ENCODE measurements around the gene SERGEF. TPM values are rescaled to one million over a fixed set of nuclear protein-coding genes. Genes with fewer than 3 reads are reported as not detected.
A peak's percentile ranks its signal among the peaks of the same experiment; 100 is the strongest.

The SERGEF gene
- total and polyA plus RNA-seq, 4 donors = 20.2 to 85.0 (median 26.9) TPM

DNA sequence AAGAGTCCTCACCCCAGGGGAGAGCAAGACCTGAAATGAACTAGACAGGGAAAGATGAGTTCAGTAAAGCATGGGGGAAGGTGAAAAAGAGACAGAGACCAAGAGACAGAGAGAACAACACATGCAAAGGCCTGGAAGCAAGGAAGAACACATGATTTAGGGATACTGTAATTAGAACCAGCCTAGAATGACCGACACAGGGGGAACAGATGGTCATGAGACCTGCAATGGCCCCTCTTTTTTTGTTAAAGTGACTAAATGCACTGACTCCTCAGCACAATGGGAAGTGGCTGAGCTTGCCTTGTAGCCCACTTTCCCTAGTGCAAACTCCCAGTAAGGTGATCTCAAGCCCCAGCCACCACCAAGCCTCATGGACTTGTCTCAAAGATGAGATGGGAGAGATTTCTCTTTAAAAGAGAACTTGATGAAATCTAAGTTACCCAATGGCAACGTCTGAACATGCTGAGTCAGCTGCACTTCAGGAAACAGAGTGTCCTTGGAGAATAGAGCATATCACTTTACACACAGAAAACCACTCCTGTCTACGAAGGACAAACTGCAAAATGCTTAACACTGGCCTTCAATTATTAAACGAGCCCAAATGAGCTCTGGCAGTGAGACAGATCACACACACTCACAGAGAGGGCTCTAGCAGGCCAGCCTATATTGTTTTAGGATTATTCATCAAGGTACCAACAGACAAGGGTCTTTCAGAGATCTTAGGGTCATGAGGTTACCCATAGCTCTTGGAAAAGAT is 91.0 kb downstream of the SERGEF start:
- DNase-seq = peak in 2 of 3 donors; percentile 14 to 19

DNA sequence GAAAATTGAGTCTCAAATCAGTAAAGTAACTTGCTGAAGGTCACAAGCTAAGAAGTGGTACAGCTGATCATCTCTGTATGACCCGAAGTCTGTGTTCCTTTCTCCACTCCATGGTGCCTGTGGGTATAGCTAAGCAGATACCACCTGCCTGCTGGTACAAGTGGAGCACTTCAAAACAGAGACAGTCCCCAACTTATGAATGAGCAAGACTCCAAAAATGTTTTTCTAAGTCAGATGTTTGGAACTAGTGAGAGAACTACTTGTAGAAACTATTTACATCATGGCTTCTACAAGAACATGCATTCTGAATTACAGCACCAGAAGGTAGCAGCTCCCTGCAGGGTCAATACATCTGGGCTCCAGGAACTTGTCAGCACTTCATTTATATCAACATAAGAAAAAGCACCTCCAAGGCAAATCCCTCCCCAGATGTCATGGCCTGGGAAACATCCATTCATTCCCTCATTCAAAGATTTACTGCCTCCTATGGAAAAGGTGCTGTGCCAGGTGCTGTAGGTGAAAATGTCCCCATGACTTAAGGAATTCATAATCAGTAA is 94.7 kb downstream of the SERGEF start:
- WGBS, 2 donors = 94 to 97% methylated on average over 1 of the region's 1 CpG
- Histone ChIP-seq H3K4me1 (ENCODE audit: control insufficient read depth in 5 of 5, insufficient read depth in 5 of 5, low read length in 5 of 5) (peaks cover 0 to 3% (median 0%) of the 10 kb centered on the region in 5 donors), H3K4me3 (no peak overlapping the region), H3K27ac (ENCODE audit: low read depth in 1 of 2, low read length in 1 of 2) (no peak overlapping the region), H3K36me3 (ENCODE audit: control insufficient read depth in 4 of 4, insufficient read depth in 4 of 4, low read length in 4 of 4) (peaks cover 0 to 3% (median 1%) of the 10 kb centered on the region in 4 donors), H3K27me3 (ENCODE audit: control insufficient read depth in 3 of 3, insufficient read depth in 3 of 3, low read length in 2 of 3) (no peaks in the 10 kb centered on the region), H3K9ac (ENCODE audit: insufficient read depth in 1 of 2, low read length in 2 of 2) (no peak overlapping the region), H3K9me3 (ENCODE audit: control insufficient read depth in 4 of 4, insufficient read depth in 3 of 4, low read length in 3 of 4) (no peaks in the 10 kb centered on the region)
- DNase-seq (no peak), ATAC-seq (ENCODE audit: insufficient read depth, low FRiP score) (no peak)
- TF ChIP-seq, protein P1, sequence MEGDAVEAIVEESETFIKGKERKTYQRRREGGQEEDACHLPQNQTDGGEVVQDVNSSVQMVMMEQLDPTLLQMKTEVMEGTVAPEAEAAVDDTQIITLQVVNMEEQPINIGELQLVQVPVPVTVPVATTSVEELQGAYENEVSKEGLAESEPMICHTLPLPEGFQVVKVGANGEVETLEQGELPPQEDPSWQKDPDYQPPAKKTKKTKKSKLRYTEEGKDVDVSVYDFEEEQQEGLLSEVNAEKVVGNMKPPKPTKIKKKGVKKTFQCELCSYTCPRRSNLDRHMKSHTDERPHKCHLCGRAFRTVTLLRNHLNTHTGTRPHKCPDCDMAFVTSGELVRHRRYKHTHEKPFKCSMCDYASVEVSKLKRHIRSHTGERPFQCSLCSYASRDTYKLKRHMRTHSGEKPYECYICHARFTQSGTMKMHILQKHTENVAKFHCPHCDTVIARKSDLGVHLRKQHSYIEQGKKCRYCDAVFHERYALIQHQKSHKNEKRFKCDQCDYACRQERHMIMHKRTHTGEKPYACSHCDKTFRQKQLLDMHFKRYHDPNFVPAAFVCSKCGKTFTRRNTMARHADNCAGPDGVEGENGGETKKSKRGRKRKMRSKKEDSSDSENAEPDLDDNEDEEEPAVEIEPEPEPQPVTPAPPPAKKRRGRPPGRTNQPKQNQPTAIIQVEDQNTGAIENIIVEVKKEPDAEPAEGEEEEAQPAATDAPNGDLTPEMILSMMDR (IDR thresholded peaks at IDR 0.05; ENCODE audit: control extremely low read depth, extremely low read depth) = no peak

More for the DNA sequence above, 91.0 kb downstream of the SERGEF start:
- ATAC-seq (ENCODE audit: insufficient read depth, low FRiP score) = peak; percentile 38
- 34 to 40% methylated on average over 4 of the region's 4 CpGs for WGBS, 2 donors
- peaks cover 0 to 3% (median 2%) of the 10 kb centered on the region in 4 donors for H3K36me3 ChIP-seq (ENCODE audit: control insufficient read depth in 4 of 4, insufficient read depth in 4 of 4, low read length in 4 of 4)
- no peaks in the 10 kb centered on the region for H3K27me3 ChIP-seq (ENCODE audit: control insufficient read depth in 3 of 3, insufficient read depth in 3 of 3, low read length in 2 of 3)
- H3K4me1 ChIP-seq (ENCODE audit: control insufficient read depth in 5 of 5, insufficient read depth in 5 of 5, low read length in 5 of 5) = peaks cover 0 to 3% (median 0%) of the 10 kb centered on the region in 5 donors
- H3K27ac ChIP-seq (ENCODE audit: low read depth in 1 of 2, low read length in 1 of 2) = no peak overlapping the region
- H3K9me3 ChIP-seq (ENCODE audit: control insufficient read depth in 4 of 4, insufficient read depth in 3 of 4, low read length in 3 of 4) = no peaks in the 10 kb centered on the region
- H3K9ac ChIP-seq (ENCODE audit: insufficient read depth in 1 of 2, low read length in 2 of 2) = no peak overlapping the region
- H3K4me3 ChIP-seq = no peak overlapping the region
- TF ChIP-seq, protein P1 (IDR thresholded peaks at IDR 0.05; ENCODE audit: control extremely low read depth, extremely low read depth) = no peak

DNA sequence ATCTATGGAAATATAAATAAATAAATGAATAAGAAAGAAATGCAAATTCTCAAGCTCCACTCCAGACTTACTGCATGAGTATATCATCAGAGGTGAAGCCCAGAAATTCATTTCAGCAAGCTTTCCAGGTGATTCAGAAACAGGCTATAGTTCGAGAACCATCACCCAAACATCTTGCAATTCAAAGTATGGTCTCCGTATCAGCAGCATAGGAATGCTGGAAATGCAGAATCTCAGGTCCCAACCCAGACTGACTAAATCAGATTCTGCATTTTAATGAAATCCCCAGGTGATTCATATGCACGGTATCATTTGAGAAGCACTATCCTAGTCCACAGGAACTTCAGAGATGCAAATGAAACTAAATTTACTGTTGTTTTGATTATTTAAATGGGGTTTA is 95.3 kb downstream of the SERGEF start:
- Histone ChIP-seq H3K4me1 (ENCODE audit: control insufficient read depth in 5 of 5, insufficient read depth in 5 of 5, low read length in 5 of 5) (peaks cover 0 to 2% (median 0%) of the 10 kb centered on the region in 5 donors), H3K9me3 (ENCODE audit: control insufficient read depth in 4 of 4, insufficient read depth in 3 of 4, low read length in 3 of 4) (no peaks in the 10 kb centered on the region), H3K27me3 (ENCODE audit: control insufficient read depth in 3 of 3, insufficient read depth in 3 of 3, low read length in 2 of 3) (no peaks in the 10 kb centered on the region), H3K27ac (ENCODE audit: low read depth in 1 of 2, low read length in 1 of 2) (no peak overlapping the region), H3K4me3 (no peak overlapping the region), H3K9ac (ENCODE audit: insufficient read depth in 1 of 2, low read length in 2 of 2) (no peak overlapping the region), H3K36me3 (ENCODE audit: control insufficient read depth in 4 of 4, insufficient read depth in 4 of 4, low read length in 4 of 4) (peaks cover 0 to 3% (median 0%) of the 10 kb centered on the region in 4 donors)
- DNase-seq (no peak), ATAC-seq (ENCODE audit: insufficient read depth, low FRiP score) (no peak)
- TF ChIP-seq, protein P1 (IDR thresholded peaks at IDR 0.05; ENCODE audit: control extremely low read depth, extremely low read depth) = no peak
- WGBS, 2 donors = 93 to 96% methylated on average over 3 of the region's 3 CpGs

All from lung (tissue), 12 donors.